Endothelial cell of umbilical vein (primary cell): ENCODE data around the gene ITGA11.

ENCODE experiments used
- CTCF ChIP-seq, 2 donors: IDR thresholded peaks; 1 replicate in 1 of 2; 2 replicates in 1 of 2; pipeline ENCODE4 v1.5.1; 2011; ENCODE audit warnings: low read length in 2 of 2, mild to moderate bottlenecking in 2 of 2, moderate library complexity in 2 of 2, control low read depth in 1 of 2, inconsistent platforms in 1 of 2, low read depth in 1 of 2; ENCODE audit not compliant: insufficient read depth in 1 of 2; ENCODE audit errors: extremely low read depth in 1 of 2
- EZH2 ChIP-seq: IDR thresholded peaks from 2 replicates; pipeline ENCODE4 v1.6.1; 2012; ENCODE audit warnings: borderline replicate concordance, low read depth, mild to moderate bottlenecking, moderate library complexity, low read length, inconsistent platforms; ENCODE audit not compliant: severe bottlenecking

GRCh38 chr15:68425428-68426060, 6.4 kb downstream of the ITGA11 start:
- TF ChIP-seq CTCF (IDR thresholded peaks at IDR 0.05; ENCODE audit: extremely low read depth in 1 of 2, insufficient read depth in 1 of 2, low read depth in 1 of 2, low read length in 2 of 2) = no peak
- no peak for TF ChIP-seq EZH2
